ENCODE data around the gene GNG7. TPM values are rescaled to one million over a fixed set of nuclear protein-coding genes. Genes with fewer than 3 reads are reported as not detected.
"Not testable (repeated sequence)": the region's sequence is repeated elsewhere in the genome, so short reads cannot be mapped to it uniquely, and the experiment has no call there.

GNG7 gene
- polyA plus RNA-seq, 4 donors, result 0.99 to 3.5 (median 2.6) TPM; not detected in 1

- no peaks in the 10 kb centered on the region for H3K36me3 ChIP-seq (ENCODE audit: control insufficient read depth in 3 of 3, insufficient read depth in 2 of 3, low read depth in 1 of 3, low read length in 3 of 3)
- H3K27me3 ChIP-seq (ENCODE audit: control insufficient read depth in 3 of 3, insufficient read depth in 3 of 3, low read length in 3 of 3), result peaks cover 0 to 12% (median 0%) of the 10 kb centered on the region in 3 donors
- no peaks in the 10 kb centered on the region for H3K4me1 ChIP-seq (ENCODE audit: control insufficient read depth in 3 of 3, insufficient read depth in 2 of 3, low read depth in 1 of 3, low read length in 2 of 3)
- H3K27ac ChIP-seq (ENCODE audit: low read depth in 1 of 3, low read length in 2 of 3), result peak overlapping the region in 1 of 3 donors; percentile 22
- H3K4me3 ChIP-seq (ENCODE audit: low read depth in 1 of 3, low read length in 3 of 3), result no peak overlapping the region
- H3K9me3 ChIP-seq (ENCODE audit: control insufficient read depth in 2 of 2, insufficient read depth in 1 of 2, low read depth in 1 of 2, low read length in 1 of 2), result peaks cover 0 to 2% of the 10 kb centered on the region in 2 donors
- FAIRE-seq (no peak), DNase-seq (peak; percentile 59 to 71)
- WGBS, 3 donors, result 7 to 18% (median 12%) methylated on average over 12 of the region's 12 CpGs
These were observed 195.4 kb downstream of the GNG7 start for GRCh38 chr19:2507109-2507508.

- H3K27me3 ChIP-seq (ENCODE audit: control insufficient read depth in 3 of 3, insufficient read depth in 3 of 3, low read length in 3 of 3), result peaks cover 0 to 14% (median 0%) of the 10 kb centered on the region in 3 donors
- not testable (repeated sequence) for H3K9me3 ChIP-seq (ENCODE audit: control insufficient read depth in 2 of 2, insufficient read depth in 1 of 2, low read depth in 1 of 2, low read length in 1 of 2); H3K36me3 ChIP-seq (ENCODE audit: control insufficient read depth in 3 of 3, insufficient read depth in 2 of 3, low read depth in 1 of 3, low read length in 3 of 3); DNase-seq; H3K4me3 ChIP-seq (ENCODE audit: low read depth in 1 of 3, low read length in 3 of 3); FAIRE-seq; H3K27ac ChIP-seq (ENCODE audit: low read depth in 1 of 3, low read length in 2 of 3); H3K4me1 ChIP-seq (ENCODE audit: control insufficient read depth in 3 of 3, insufficient read depth in 2 of 3, low read depth in 1 of 3, low read length in 2 of 3)
- 55 to 70% (median 64%) methylated on average over 8 of the region's 8 CpGs for WGBS, 3 donors
These were observed 195.8 kb downstream of the GNG7 start for GRCh38 chr19:2506656-2507055.

- FAIRE-seq (no peak), DNase-seq (peak in 1 of 2 donors; percentile 41)
- H3K27ac ChIP-seq (ENCODE audit: low read depth in 1 of 3, low read length in 2 of 3), result no peak overlapping the region
These were observed 198.9 kb downstream of the GNG7 start for GRCh38 chr19:2503521-2504109.

GRCh38 chr19:2500841-2501261, 201.6 kb downstream of the GNG7 start:
- no peak for FAIRE-seq
- Histone ChIP-seq H3K27me3 (ENCODE audit: control insufficient read depth in 3 of 3, insufficient read depth in 3 of 3, low read length in 3 of 3) (peaks cover 0 to 27% (median 0%) of the 10 kb centered on the region in 3 donors), H3K36me3 (ENCODE audit: control insufficient read depth in 3 of 3, insufficient read depth in 2 of 3, low read depth in 1 of 3, low read length in 3 of 3) (no peaks in the 10 kb centered on the region), H3K4me1 (ENCODE audit: control insufficient read depth in 3 of 3, insufficient read depth in 2 of 3, low read depth in 1 of 3, low read length in 2 of 3) (peaks cover 0 to 2% (median under 1%) of the 10 kb centered on the region in 3 donors), H3K9me3 (ENCODE audit: control insufficient read depth in 2 of 2, insufficient read depth in 1 of 2, low read depth in 1 of 2, low read length in 1 of 2) (peaks cover 0 to 5% of the 10 kb centered on the region in 2 donors), H3K4me3 (ENCODE audit: low read depth in 1 of 3, low read length in 3 of 3) (no peak overlapping the region), H3K27ac (ENCODE audit: low read depth in 1 of 3, low read length in 2 of 3) (no peak overlapping the region)
- WGBS, 3 donors, result 51 to 63% (median 57%) methylated on average over 10 to 12 of the region's 12 CpGs
- no peak for DNase-seq

More at GRCh38 chr19:2503521-2504109, 198.9 kb downstream of the GNG7 start:
- H3K4me3 ChIP-seq (ENCODE audit: low read depth in 1 of 3, low read length in 3 of 3), result no peak overlapping the region
- peaks cover 0 to 27% (median 0%) of the 10 kb centered on the region in 3 donors for H3K27me3 ChIP-seq (ENCODE audit: control insufficient read depth in 3 of 3, insufficient read depth in 3 of 3, low read length in 3 of 3)
- H3K9me3 ChIP-seq (ENCODE audit: control insufficient read depth in 2 of 2, insufficient read depth in 1 of 2, low read depth in 1 of 2, low read length in 1 of 2), result no peaks in the 10 kb centered on the region
- H3K4me1 ChIP-seq (ENCODE audit: control insufficient read depth in 3 of 3, insufficient read depth in 2 of 3, low read depth in 1 of 3, low read length in 2 of 3), result no peaks in the 10 kb centered on the region
- no peaks in the 10 kb centered on the region for H3K36me3 ChIP-seq (ENCODE audit: control insufficient read depth in 3 of 3, insufficient read depth in 2 of 3, low read depth in 1 of 3, low read length in 3 of 3)
- WGBS, 3 donors, result 35 to 42% (median 37%) methylated on average over 21 of the region's 21 CpGs

- FAIRE-seq, result no peak
These were observed 202.3 kb downstream of the GNG7 start for GRCh38 chr19:2500156-2500555.

GRCh38 chr19:2497186-2497585, 205.3 kb downstream of the GNG7 start:
- 90 to 98% (median 95%) methylated on average over 10 of the region's 10 CpGs for WGBS, 3 donors
- Histone ChIP-seq H3K4me1 (ENCODE audit: control insufficient read depth in 3 of 3, insufficient read depth in 2 of 3, low read depth in 1 of 3, low read length in 2 of 3) (peaks cover 0 to 11% (median 6%) of the 10 kb centered on the region in 3 donors), H3K9me3 (ENCODE audit: control insufficient read depth in 2 of 2, insufficient read depth in 1 of 2, low read depth in 1 of 2, low read length in 1 of 2) (peaks cover 0 to 5% of the 10 kb centered on the region in 2 donors), H3K36me3 (ENCODE audit: control insufficient read depth in 3 of 3, insufficient read depth in 2 of 3, low read depth in 1 of 3, low read length in 3 of 3) (no peaks in the 10 kb centered on the region), H3K4me3 (ENCODE audit: low read depth in 1 of 3, low read length in 3 of 3) (no peak overlapping the region), H3K27me3 (ENCODE audit: control insufficient read depth in 3 of 3, insufficient read depth in 3 of 3, low read length in 3 of 3) (peaks cover 0 to 31% (median 0%) of the 10 kb centered on the region in 3 donors), H3K27ac (ENCODE audit: low read depth in 1 of 3, low read length in 2 of 3) (no peak overlapping the region)
- FAIRE-seq, result no peak
- DNase-seq, result no peak

More at GRCh38 chr19:2500156-2500555, 202.3 kb downstream of the GNG7 start:
- Histone ChIP-seq H3K36me3 (ENCODE audit: control insufficient read depth in 3 of 3, insufficient read depth in 2 of 3, low read depth in 1 of 3, low read length in 3 of 3) (no peaks in the 10 kb centered on the region), H3K27me3 (ENCODE audit: control insufficient read depth in 3 of 3, insufficient read depth in 3 of 3, low read length in 3 of 3) (peaks cover 0 to 33% (median 0%) of the 10 kb centered on the region in 3 donors), H3K4me3 (ENCODE audit: low read depth in 1 of 3, low read length in 3 of 3) (no peak overlapping the region), H3K4me1 (ENCODE audit: control insufficient read depth in 3 of 3, insufficient read depth in 2 of 3, low read depth in 1 of 3, low read length in 2 of 3) (peaks cover 0 to 8% (median 6%) of the 10 kb centered on the region in 3 donors), H3K27ac (ENCODE audit: low read depth in 1 of 3, low read length in 2 of 3) (no peak overlapping the region), H3K9me3 (ENCODE audit: control insufficient read depth in 2 of 2, insufficient read depth in 1 of 2, low read depth in 1 of 2, low read length in 1 of 2) (peaks cover 0 to 5% of the 10 kb centered on the region in 2 donors)
- WGBS, 3 donors, result 73 to 89% (median 86%) methylated on average over 13 of the region's 13 CpGs
- DNase-seq, result no peak

GRCh38 chr19:2495651-2496316, 206.7 kb downstream of the GNG7 start:
- H3K27me3 ChIP-seq (ENCODE audit: control insufficient read depth in 3 of 3, insufficient read depth in 3 of 3, low read length in 3 of 3), result peaks cover 0 to 30% (median 0%) of the 10 kb centered on the region in 3 donors
- 16 to 26% (median 22%) methylated on average over 13 to 16 of the region's 16 CpGs for WGBS, 3 donors
- peaks cover 2 to 13% (median 6%) of the 10 kb centered on the region in 3 donors for H3K4me1 ChIP-seq (ENCODE audit: control insufficient read depth in 3 of 3, insufficient read depth in 2 of 3, low read depth in 1 of 3, low read length in 2 of 3)
- peak overlapping the region; percentile 34 to 88 (median 45) for H3K27ac ChIP-seq (ENCODE audit: low read depth in 1 of 3, low read length in 2 of 3)
- peak; percentile 34 to 77 for DNase-seq
- FAIRE-seq, result no peak
- peaks cover 0 to 5% of the 10 kb centered on the region in 2 donors for H3K9me3 ChIP-seq (ENCODE audit: control insufficient read depth in 2 of 2, insufficient read depth in 1 of 2, low read depth in 1 of 2, low read length in 1 of 2)
- no peaks in the 10 kb centered on the region for H3K36me3 ChIP-seq (ENCODE audit: control insufficient read depth in 3 of 3, insufficient read depth in 2 of 3, low read depth in 1 of 3, low read length in 3 of 3)
- no peak overlapping the region for H3K4me3 ChIP-seq (ENCODE audit: low read depth in 1 of 3, low read length in 3 of 3)

- Histone ChIP-seq H3K36me3 (ENCODE audit: control insufficient read depth in 3 of 3, insufficient read depth in 2 of 3, low read depth in 1 of 3, low read length in 3 of 3) (no peaks in the 10 kb centered on the region), H3K27me3 (ENCODE audit: control insufficient read depth in 3 of 3, insufficient read depth in 3 of 3, low read length in 3 of 3) (peaks cover 0 to 32% (median 0%) of the 10 kb centered on the region in 3 donors), H3K9me3 (ENCODE audit: control insufficient read depth in 2 of 2, insufficient read depth in 1 of 2, low read depth in 1 of 2, low read length in 1 of 2) (peaks cover 0 to 5% of the 10 kb centered on the region in 2 donors), H3K4me3 (ENCODE audit: low read depth in 1 of 3, low read length in 3 of 3) (peak overlapping the region; percentile 33 to 69 (median 51)), H3K4me1 (ENCODE audit: control insufficient read depth in 3 of 3, insufficient read depth in 2 of 3, low read depth in 1 of 3, low read length in 2 of 3) (peaks cover 4 to 13% (median 6%) of the 10 kb centered on the region in 3 donors), H3K27ac (ENCODE audit: low read depth in 1 of 3, low read length in 2 of 3) (peak overlapping the region; percentile 68 to 88 (median 70))
- 1 to 2% (median 1%) methylated on average over 24 to 26 of the region's 26 CpGs for WGBS, 3 donors
- FAIRE-seq (no peak), DNase-seq (peak; percentile 60 to 91)
These were observed 207.3 kb downstream of the GNG7 start for GRCh38 chr19:2495130-2495641.

Data from small intestine (tissue), 7 donors.